DND-41 (cell line): ENCODE results near the gene DTNB.

Experiments
- ATAC-seq: fragments of 200-7000 bp; cut with Tn5 transposase; 3 replicates; pipeline ENCODE4 v1.9.1; 2021; ENCODE audit warnings: low read depth; ENCODE audit not compliant: insufficient read depth
- DNase-seq: peaks from one replicate; pipeline ENCODE4 v3.0.0-alpha.2; 2020
- H2AFZ ChIP-seq: 2 replicates; pipeline ENCODE4 v1.6.0; 2012; ENCODE audit warnings: low read depth, low read length
- H3K27ac ChIP-seq: 2 replicates; pipeline ENCODE4 v1.5.1; 2012; ENCODE audit warnings: low read length, inconsistent platforms
- H3K27me3 ChIP-seq: fragments of 200-600 bp; sonication (generic); 2 replicates; pipeline ENCODE4 v1.6.0; 2012; ENCODE audit warnings: low read length, mild to moderate bottlenecking, inconsistent platforms; ENCODE audit not compliant: insufficient read depth, poor library complexity
- H3K36me3 ChIP-seq: 2 replicates; pipeline ENCODE4 v1.5.1; 2012; ENCODE audit warnings: low read length, inconsistent platforms; ENCODE audit not compliant: insufficient read depth
- H3K4me1 ChIP-seq: 2 replicates; pipeline ENCODE4 v1.5.1; 2012; ENCODE audit warnings: mild to moderate bottlenecking, low read length; ENCODE audit not compliant: insufficient read depth
- H3K4me2 ChIP-seq: 2 replicates; pipeline ENCODE4 v1.6.0; 2012; ENCODE audit warnings: mild to moderate bottlenecking, moderate library complexity, low read length, inconsistent platforms; ENCODE audit not compliant: insufficient read depth
- H3K4me3 ChIP-seq, 2 experiments: fragments of 200-600 bp in 1 of 2; shearing (Covaris generic) in 1 of 2; 2 replicates each; pipeline ENCODE4 v1.5.1; 2012 to 2016; ENCODE audit warnings: inconsistent platforms in 2 of 2, low read length in 2 of 2, mild to moderate bottlenecking in 2 of 2, low read depth in 1 of 2, moderate library complexity in 1 of 2
- H3K79me2 ChIP-seq: 2 replicates; pipeline ENCODE4 v1.6.0; 2012; ENCODE audit warnings: low read length, inconsistent platforms; ENCODE audit not compliant: insufficient read depth
- H3K9ac ChIP-seq: 2 replicates; pipeline ENCODE4 v1.6.0; 2012; ENCODE audit warnings: low read depth, mild to moderate bottlenecking, inconsistent platforms, low read length, moderate library complexity
- H3K9me3 ChIP-seq: 2 replicates; pipeline ENCODE4 v1.5.1; 2012; ENCODE audit warnings: low read length, moderate library complexity, mild to moderate bottlenecking, inconsistent platforms; ENCODE audit not compliant: insufficient read depth, severe bottlenecking
- H4K20me1 ChIP-seq: 2 replicates; pipeline ENCODE4 v1.6.0; 2012; ENCODE audit warnings: low read length; ENCODE audit not compliant: insufficient read depth
- CTCF ChIP-seq: IDR thresholded peaks from 2 replicates; pipeline ENCODE4 v1.5.1; 2012; ENCODE audit warnings: borderline replicate concordance, low read length, moderate library complexity, mild to moderate bottlenecking; ENCODE audit not compliant: poor library complexity, severe bottlenecking; ENCODE audit errors: extremely low read depth
- EZH2 ChIP-seq: IDR thresholded peaks from 3 replicates; pipeline ENCODE4 v1.6.1; 2012; ENCODE audit warnings: borderline replicate concordance, low read depth, mild to moderate bottlenecking, moderate library complexity, low read length, inconsistent platforms; ENCODE audit not compliant: severe bottlenecking

DTNB gene

GRCh38 chr2:25410370-25410769, 263.0 kb downstream of the DTNB start:
- Histone ChIP-seq H3K27me3 (no peaks in the 10 kb centered on the region), H3K4me3 (no peak overlapping the region), H3K4me1 (no peaks in the 10 kb centered on the region), H3K27ac (no peak overlapping the region), H4K20me1 (no peaks in the 10 kb centered on the region), H3K9me3 (no peaks in the 10 kb centered on the region), H3K4me2 (no peak overlapping the region), H2AFZ (no peak overlapping the region), H3K79me2 (no peaks in the 10 kb centered on the region), H3K36me3 (no peaks in the 10 kb centered on the region), H3K9ac (no peak overlapping the region)
- DNase-seq (no peak), ATAC-seq (no peak)
- TF ChIP-seq EZH2: no peak
- no peak for TF ChIP-seq CTCF

- H3K36me3 ChIP-seq: no peaks in the 10 kb centered on the region
- ATAC-seq (no peak), DNase-seq (no peak)
- H3K9ac ChIP-seq: no peak overlapping the region
- no peak overlapping the region for H3K27ac ChIP-seq
- no peak overlapping the region for H3K4me3 ChIP-seq
- no peak overlapping the region for H2AFZ ChIP-seq
- H4K20me1 ChIP-seq: no peaks in the 10 kb centered on the region
- no peaks in the 10 kb centered on the region for H3K4me1 ChIP-seq
- H3K4me2 ChIP-seq: no peak overlapping the region
- H3K79me2 ChIP-seq: no peaks in the 10 kb centered on the region
- no peaks in the 10 kb centered on the region for H3K27me3 ChIP-seq
- no peak for TF ChIP-seq CTCF
- H3K9me3 ChIP-seq: no peaks in the 10 kb centered on the region
These were observed 263.9 kb downstream of the DTNB start for GRCh38 chr2:25409468-25409867.

- Histone ChIP-seq H4K20me1 (no peaks in the 10 kb centered on the region), H3K27me3 (no peaks in the 10 kb centered on the region), H3K4me1 (no peaks in the 10 kb centered on the region), H3K4me3 (no peak overlapping the region), H3K27ac (no peak overlapping the region), H3K9ac (no peak overlapping the region), H3K9me3 (no peaks in the 10 kb centered on the region), H3K4me2 (no peak overlapping the region), H3K36me3 (no peaks in the 10 kb centered on the region), H3K79me2 (no peaks in the 10 kb centered on the region), H2AFZ (no peak overlapping the region)
- DNase-seq (no peak), ATAC-seq (no peak)
- TF ChIP-seq CTCF (no peak), EZH2 (no peak)
These were observed 264.3 kb downstream of the DTNB start for GRCh38 chr2:25409044-25409443.
